Nephron progenitor cell (in vitro differentiated cells): ENCODE data around the gene AFF2.

Experiments used
- DNase-seq: peaks from one replicate; pipeline ENCODE4 v3.0.0; 2021
- H3K27ac Mint-ChIP-seq: 2 replicates; pipeline ENCODE4 v1.8.0; 2021; ENCODE audit warnings: mild to moderate bottlenecking, moderate library complexity, mixed read lengths
- H3K27me3 Mint-ChIP-seq: 2 replicates; pipeline ENCODE4 v1.8.0; 2021; ENCODE audit warnings: mild to moderate bottlenecking, low read depth, mixed read lengths; ENCODE audit not compliant: poor library complexity
- H3K36me3 Mint-ChIP-seq: 2 replicates; pipeline ENCODE4 v1.8.0; 2021; ENCODE audit warnings: low read depth, mixed read lengths
- H3K4me1 Mint-ChIP-seq: 2 replicates; pipeline ENCODE4 v1.8.0; 2021; ENCODE audit warnings: mixed read lengths
- H3K4me3 Mint-ChIP-seq: 2 replicates; pipeline ENCODE4 v1.8.0; 2021; ENCODE audit warnings: mild to moderate bottlenecking, moderate library complexity, mixed read lengths
- H3K9me3 Mint-ChIP-seq: 2 replicates; pipeline ENCODE4 v1.8.0; 2021; ENCODE audit warnings: mild to moderate bottlenecking, moderate library complexity, mixed read lengths
- CTCF ChIP-seq: fragments of 200-600 bp; sonication (generic); IDR thresholded peaks from 2 replicates; pipeline ENCODE4 v1.5.0; 2021; ENCODE audit warnings: antibody characterized with exemption

AFF2 gene

GRCh38 chrX:148500423-148501385 is at the start of gene AFF2:
TSS of gene AFF2 (plus strand) at chrX:148500617. CDS start at chrX:148501098, 481 bp downstream.
- Mint-ChIP-seq H3K4me3 (peak within 1 kb of the TSS; percentile 88), H3K27me3 (no peaks in the 10 kb centered on the region), H3K4me1 (peaks cover 41% of the 10 kb centered on the region), H3K27ac (no peak within 1 kb of the TSS), H3K36me3 (no peaks in the 10 kb centered on the region), H3K9me3 (peaks cover 16% of the 10 kb centered on the region)
- peak; percentile 62 for DNase-seq
- no peak for TF ChIP-seq CTCF

GRCh38 chrX:148457279-148457678 is 43.1 kb upstream of the AFF2 start:
- no peak overlapping the region for H3K27ac Mint-ChIP-seq
- no peaks in the 10 kb centered on the region for H3K36me3 Mint-ChIP-seq
- no peak for DNase-seq
- H3K4me3 Mint-ChIP-seq, result no peak overlapping the region
- H3K4me1 Mint-ChIP-seq, result no peaks in the 10 kb centered on the region
- peaks cover 3% of the 10 kb centered on the region for H3K27me3 Mint-ChIP-seq
- TF ChIP-seq CTCF, result no peak
- peaks cover 15% of the 10 kb centered on the region for H3K9me3 Mint-ChIP-seq

- H3K27ac Mint-ChIP-seq, result no peak overlapping the region
- no peaks in the 10 kb centered on the region for H3K36me3 Mint-ChIP-seq
- DNase-seq, result no peak
- H3K4me3 Mint-ChIP-seq, result no peak overlapping the region
- TF ChIP-seq CTCF, result no peak
- H3K4me1 Mint-ChIP-seq, result no peaks in the 10 kb centered on the region
- peaks cover 10% of the 10 kb centered on the region for H3K9me3 Mint-ChIP-seq
- H3K27me3 Mint-ChIP-seq, result peaks cover 3% of the 10 kb centered on the region
Observed at GRCh38 chrX:148459343-148459742, 41.1 kb upstream of the AFF2 start.

- Mint-ChIP-seq H3K4me1 (no peaks in the 10 kb centered on the region), H3K9me3 (peaks cover 24% of the 10 kb centered on the region), H3K27ac (no peak overlapping the region), H3K27me3 (no peaks in the 10 kb centered on the region), H3K4me3 (no peak overlapping the region), H3K36me3 (no peaks in the 10 kb centered on the region)
- no peak for DNase-seq
- no peak for TF ChIP-seq CTCF
Observed at GRCh38 chrX:148466292-148466691, 34.1 kb upstream of the AFF2 start.

- Mint-ChIP-seq H3K36me3 (no peaks in the 10 kb centered on the region), H3K9me3 (peaks cover 36% of the 10 kb centered on the region), H3K27ac (no peak overlapping the region), H3K4me3 (no peak overlapping the region), H3K27me3 (no peaks in the 10 kb centered on the region), H3K4me1 (no peaks in the 10 kb centered on the region)
- no peak for TF ChIP-seq CTCF
- no peak for DNase-seq
Observed at GRCh38 chrX:148470324-148470723, 30.1 kb upstream of the AFF2 start.

GRCh38 chrX:148474030-148474429 is 26.4 kb upstream of the AFF2 start:
- Mint-ChIP-seq H3K9me3 (peaks cover 20% of the 10 kb centered on the region), H3K4me3 (no peak overlapping the region), H3K4me1 (no peaks in the 10 kb centered on the region), H3K36me3 (no peaks in the 10 kb centered on the region), H3K27me3 (no peaks in the 10 kb centered on the region), H3K27ac (no peak overlapping the region)
- DNase-seq, result no peak
- no peak for TF ChIP-seq CTCF
